ENCODE results near the gene FAM131A.

FAM131A gene

DNA sequence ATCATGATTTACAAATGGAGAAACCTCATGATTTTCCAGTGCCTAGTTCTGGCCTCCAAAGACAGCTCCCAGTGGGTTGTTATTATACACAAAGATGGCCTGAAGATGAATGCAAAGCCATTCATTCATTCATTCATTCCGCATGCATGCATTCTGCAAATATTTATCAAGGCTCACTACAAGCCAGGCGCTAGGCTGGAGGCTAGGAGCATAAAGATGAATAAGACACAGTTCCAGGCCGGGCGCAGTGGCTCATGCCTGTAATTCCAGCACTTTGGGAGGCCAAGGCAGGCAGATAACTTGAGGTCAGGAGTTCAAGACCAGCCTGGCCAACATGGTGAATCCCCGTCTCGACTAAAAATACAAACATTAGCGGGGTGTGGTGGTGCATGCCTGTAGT is 40.8 kb upstream of the FAM131A start:
- Histone ChIP-seq H3K4me3 (no peak overlapping the region), H3K27ac (no peak overlapping the region)
- TF ChIP-seq, protein P1, sequence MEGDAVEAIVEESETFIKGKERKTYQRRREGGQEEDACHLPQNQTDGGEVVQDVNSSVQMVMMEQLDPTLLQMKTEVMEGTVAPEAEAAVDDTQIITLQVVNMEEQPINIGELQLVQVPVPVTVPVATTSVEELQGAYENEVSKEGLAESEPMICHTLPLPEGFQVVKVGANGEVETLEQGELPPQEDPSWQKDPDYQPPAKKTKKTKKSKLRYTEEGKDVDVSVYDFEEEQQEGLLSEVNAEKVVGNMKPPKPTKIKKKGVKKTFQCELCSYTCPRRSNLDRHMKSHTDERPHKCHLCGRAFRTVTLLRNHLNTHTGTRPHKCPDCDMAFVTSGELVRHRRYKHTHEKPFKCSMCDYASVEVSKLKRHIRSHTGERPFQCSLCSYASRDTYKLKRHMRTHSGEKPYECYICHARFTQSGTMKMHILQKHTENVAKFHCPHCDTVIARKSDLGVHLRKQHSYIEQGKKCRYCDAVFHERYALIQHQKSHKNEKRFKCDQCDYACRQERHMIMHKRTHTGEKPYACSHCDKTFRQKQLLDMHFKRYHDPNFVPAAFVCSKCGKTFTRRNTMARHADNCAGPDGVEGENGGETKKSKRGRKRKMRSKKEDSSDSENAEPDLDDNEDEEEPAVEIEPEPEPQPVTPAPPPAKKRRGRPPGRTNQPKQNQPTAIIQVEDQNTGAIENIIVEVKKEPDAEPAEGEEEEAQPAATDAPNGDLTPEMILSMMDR (IDR thresholded peaks at IDR 0.05): no peak
- no peak for DNase-seq (ENCODE audit: low spot score)

DNA sequence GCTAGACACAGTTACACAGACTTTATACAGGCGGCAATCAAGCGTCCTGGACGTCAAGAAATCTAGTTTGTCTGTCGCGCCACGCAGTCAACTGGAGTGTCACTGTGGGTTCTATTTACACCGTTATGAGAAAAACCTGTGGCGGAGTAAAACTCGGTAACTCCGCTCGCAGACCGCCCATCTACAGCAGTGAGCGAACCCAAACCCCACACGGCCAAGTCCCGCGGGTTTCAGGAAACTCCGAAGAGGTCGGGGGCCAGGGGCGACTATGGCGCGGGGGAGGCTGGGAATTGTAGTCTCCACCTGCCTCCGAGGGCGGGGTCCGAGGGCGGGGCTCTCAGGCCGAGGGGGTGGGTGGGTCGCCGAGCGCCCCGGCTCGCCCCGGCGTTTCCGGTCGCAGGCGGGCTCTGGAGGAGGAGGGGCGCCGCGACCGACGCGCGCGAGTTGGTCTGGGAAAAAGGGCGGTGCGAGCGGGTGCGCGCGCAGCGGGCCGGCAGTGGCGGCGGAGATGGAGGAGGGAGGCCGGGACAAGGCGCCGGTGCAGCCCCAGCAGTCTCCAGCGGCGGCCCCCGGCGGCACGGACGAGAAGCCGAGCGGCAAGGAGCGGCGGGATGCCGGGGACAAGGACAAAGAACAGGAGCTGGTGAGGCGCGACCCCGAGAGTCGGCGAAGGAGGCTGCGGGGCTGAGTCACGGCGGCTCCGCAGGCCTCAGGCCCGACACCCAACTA is 38.5 kb upstream of the FAM131A start, which contains the start of gene PSMD2:
Gene PSMD2, plus strand, starts transcription at position 483 of the 729 bp plus-strand sequence. Its CDS starts 26 bp downstream, at position 509.
- Histone ChIP-seq H3K4me3 (peak within 1 kb of the TSS; percentile 99), H3K27ac (peak within 1 kb of the TSS; percentile 74 to 94)
- TF ChIP-seq, protein P1 (IDR thresholded peaks at IDR 0.05): no peak
- peak; percentile 98 for DNase-seq (ENCODE audit: low spot score)

GRCh38 chr3:184299488-184300377 is 37.7 kb upstream of the FAM131A start:
- H3K4me3 ChIP-seq: peak overlapping the region; percentile 99
- no peak for DNase-seq (ENCODE audit: low spot score)
- TF ChIP-seq, protein P1 (IDR thresholded peaks at IDR 0.05): no peak
- H3K27ac ChIP-seq: peak overlapping the region; percentile 55 to 94

DNA sequence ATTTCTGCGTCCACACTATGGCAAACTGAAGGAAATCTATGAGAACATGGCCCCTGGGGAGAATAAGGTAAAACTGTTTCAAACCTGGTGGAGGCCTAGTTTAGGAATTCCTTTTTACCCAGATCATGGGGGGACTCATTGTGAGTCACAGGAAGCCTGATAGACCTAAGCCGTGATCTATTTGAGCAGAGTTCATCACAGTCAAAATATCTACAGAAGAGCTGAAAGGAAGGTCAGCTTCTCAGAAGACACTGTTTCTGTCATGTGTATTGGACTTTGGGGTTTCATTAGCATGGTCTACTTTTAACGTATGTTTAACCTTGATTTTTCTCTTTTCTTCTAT is 37.1 kb upstream of the FAM131A start:
- no peak for DNase-seq (ENCODE audit: low spot score)
- no peak overlapping the region for H3K27ac ChIP-seq
- TF ChIP-seq, protein P1 (IDR thresholded peaks at IDR 0.05): no peak
- peak overlapping the region; percentile 99 for H3K4me3 ChIP-seq

- TF ChIP-seq, protein P1 (IDR thresholded peaks at IDR 0.05): no peak
- H3K27ac ChIP-seq: no peak overlapping the region
- no peak for DNase-seq (ENCODE audit: low spot score)
- no peak overlapping the region for H3K4me3 ChIP-seq
Observed at GRCh38 chr3:184305577-184305976, 31.8 kb upstream of the FAM131A start.

DNA sequence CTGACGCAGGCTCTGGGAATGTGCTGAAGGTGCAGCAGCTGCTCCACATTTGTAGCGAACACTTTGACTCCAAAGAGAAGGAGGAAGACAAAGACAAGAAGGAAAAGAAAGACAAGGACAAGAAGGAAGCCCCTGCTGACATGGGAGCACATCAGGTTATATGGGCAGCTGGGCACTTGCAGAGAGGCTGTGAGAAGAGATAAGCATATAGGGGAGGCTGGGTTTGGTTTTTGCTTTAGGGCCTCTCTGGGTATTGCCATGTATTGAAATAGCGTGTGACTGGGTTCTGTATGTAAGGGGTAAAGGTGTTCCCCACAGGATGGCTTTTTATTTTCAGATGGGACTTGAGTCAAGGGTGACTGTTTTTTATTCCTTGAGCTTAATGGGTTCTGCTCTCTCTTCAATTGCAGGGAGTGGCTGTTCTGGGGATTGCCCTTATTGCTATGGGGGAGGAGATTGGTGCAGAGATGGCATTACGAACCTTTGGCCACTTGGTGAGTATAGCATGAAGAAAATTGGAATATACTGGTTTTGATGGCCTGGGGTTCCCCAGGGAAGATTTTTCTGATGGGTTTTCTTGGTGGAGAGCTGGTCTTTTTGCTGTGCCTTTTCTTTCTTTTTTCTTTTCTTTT is 30.9 kb upstream of the FAM131A start:
- DNase-seq (ENCODE audit: low spot score): no peak
- no peak overlapping the region for H3K27ac ChIP-seq
- H3K4me3 ChIP-seq: no peak overlapping the region
- TF ChIP-seq, protein P1 (IDR thresholded peaks at IDR 0.05): no peak

Data from coronary artery (tissue), 2 donors.